KOPT-K1 (cell line): ENCODE results near the gene KRT26.
"Not testable (repeated sequence)": the region's sequence is repeated elsewhere in the genome, so short reads cannot be mapped to it uniquely, and the experiment has no call there.

Experiments used
- H3K27ac ChIP-seq: fragments of 200-600 bp; sonication (generic); 2 replicates; pipeline ENCODE4 v1.5.1; 2016; ENCODE audit warnings: antibody characterized with exemption, mild to moderate bottlenecking, low read depth, low read length; ENCODE audit not compliant: poor library complexity, severe bottlenecking
- H3K36me3 ChIP-seq: fragments of 200-600 bp; sonication (generic); 2 replicates; pipeline ENCODE4 v1.5.1; 2017; ENCODE audit warnings: antibody characterized with exemption, mild to moderate bottlenecking, low read length, moderate library complexity; ENCODE audit not compliant: insufficient read depth
- H3K9me3 ChIP-seq: fragments of 200-600 bp; sonication (generic); 2 replicates; pipeline ENCODE4 v1.5.1; 2017; ENCODE audit warnings: antibody characterized with exemption, low read length, mild to moderate bottlenecking; ENCODE audit not compliant: insufficient read depth, poor library complexity, severe bottlenecking

Gene KRT26, protein sequence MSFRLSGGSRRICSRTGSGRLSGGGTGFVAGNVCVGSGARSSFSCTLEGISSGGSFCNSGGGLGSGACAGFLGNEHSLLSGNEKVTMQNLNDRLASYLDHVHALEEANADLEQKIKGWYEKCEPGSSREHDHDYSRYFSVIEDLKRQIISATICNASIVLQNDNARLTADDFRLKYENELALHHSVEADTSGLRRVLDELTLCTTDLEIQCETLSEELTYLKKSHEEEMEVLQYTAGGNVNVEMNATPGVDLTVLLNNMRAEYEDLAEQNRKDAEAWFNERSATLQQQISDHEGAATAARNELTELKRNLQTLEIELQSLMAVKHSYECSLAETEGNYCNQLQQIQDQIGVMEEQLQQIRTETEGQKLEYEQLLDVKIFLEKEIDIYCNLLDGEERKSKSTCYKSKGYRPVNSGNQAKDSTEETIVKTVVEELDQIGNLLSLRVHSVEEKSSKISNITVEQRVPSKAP

DNA sequence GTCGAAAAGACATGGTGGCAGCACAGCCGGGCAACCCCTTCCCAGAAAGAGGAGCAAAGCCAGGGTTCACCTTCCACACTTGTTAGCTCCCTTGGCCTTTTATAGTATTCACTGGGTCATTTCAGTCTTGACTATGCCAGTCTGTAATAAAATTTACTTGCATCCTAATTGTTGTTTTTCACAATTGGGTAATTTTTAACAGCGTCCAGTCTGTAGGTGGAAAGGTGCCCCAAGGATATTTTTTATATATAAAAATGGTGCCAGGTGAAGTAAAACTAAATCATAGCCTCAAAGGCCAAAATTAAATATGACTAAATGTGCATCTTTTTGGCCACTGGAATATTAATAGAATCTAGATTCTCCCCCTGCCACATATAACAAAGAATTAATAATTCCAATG is at the start of gene KRT26:
Gene KRT26, minus strand, starts transcription at position 101 of the 400 bp plus-strand sequence. Its CDS starts 88 bp downstream, at position 13.
- H3K9me3 ChIP-seq: no peaks in the 10 kb centered on the region
- H3K36me3 ChIP-seq: no peaks in the 10 kb centered on the region
- no peak within 1 kb of the TSS for H3K27ac ChIP-seq

DNA sequence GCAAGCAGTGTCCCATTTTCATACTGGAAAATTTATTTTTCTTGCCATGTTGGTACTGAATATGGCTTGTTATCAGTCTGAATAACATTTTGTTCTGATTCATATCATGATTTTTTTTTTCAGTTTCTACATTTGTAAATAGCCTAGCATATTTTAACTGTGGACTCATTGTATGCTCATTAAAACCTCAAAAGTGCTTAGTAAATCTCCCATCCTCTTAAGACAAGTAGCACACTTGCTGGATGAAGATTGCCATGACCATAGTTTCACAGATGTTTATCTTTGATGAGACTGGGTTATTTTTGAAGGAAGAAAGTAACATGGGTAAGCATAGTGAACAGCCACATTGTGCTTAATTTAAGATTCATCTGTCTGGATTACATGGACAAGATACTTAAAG is 49.5 kb upstream of the KRT26 start:
- Histone ChIP-seq H3K9me3 (no peaks in the 10 kb centered on the region), H3K36me3 (peaks cover 11% of the 10 kb centered on the region), H3K27ac (no peak overlapping the region)

DNA sequence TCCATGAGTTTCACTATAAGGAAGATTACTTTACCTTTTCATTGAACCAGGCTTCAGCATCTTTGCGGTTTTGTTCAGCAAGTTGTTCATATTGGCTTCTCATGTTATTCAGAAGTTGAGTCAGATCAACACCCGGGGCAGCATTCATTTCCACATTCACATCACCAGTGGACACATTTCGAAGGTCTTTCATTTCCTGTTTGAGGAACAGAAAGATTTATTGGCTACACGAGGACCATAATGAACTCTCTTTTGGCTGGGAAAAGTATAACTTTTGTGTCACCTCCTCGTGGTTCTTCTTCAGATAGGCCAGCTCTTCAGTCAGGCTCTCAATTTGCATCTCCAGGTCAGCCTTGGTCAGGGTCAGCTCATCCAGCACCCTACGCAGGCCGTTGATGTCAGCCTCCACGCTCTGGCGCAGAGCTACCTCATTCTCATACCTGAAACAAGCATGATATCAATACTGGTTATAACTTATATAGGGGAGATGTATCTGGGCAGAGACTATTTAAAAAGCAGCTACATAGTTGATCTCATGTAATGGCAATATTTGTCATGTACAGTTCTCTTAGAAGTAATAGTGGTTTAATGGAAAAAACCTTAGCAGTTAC is 48.3 kb upstream of the KRT26 start:
- peaks cover 11% of the 10 kb centered on the region for H3K36me3 ChIP-seq
- H3K27ac ChIP-seq: no peak overlapping the region
- H3K9me3 ChIP-seq: no peaks in the 10 kb centered on the region

DNA sequence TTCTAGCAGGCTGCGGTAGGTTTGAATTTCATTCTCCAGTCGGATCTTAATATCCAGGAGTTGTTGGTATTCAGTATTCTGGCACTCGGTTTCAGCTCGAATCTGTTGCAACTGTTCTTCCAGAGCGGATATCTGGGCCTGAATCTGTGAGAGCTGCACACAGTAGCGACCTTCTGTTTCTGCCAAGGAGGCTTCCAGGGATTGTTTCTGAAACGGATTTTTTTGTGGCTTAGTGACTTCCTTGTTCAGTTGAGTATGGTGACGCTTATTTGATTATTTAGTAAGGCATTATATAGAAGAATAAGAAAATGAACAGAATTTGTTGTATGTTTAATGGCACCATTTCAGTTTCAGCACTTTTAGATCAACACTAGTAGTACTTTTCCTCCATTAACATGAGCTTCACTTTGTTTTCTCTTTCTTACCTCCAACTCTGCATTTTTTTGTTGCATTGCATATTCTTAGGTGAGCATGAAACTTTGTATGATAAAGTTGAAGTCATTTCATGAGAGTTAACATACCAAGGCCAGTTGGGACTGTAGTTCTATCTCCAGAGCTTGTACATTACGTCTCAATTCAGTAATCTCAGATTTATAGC is 47.6 kb upstream of the KRT26 start:
- Histone ChIP-seq H3K36me3 (peaks cover 11% of the 10 kb centered on the region), H3K27ac (peak overlapping the region; percentile 81), H3K9me3 (no peaks in the 10 kb centered on the region)

DNA sequence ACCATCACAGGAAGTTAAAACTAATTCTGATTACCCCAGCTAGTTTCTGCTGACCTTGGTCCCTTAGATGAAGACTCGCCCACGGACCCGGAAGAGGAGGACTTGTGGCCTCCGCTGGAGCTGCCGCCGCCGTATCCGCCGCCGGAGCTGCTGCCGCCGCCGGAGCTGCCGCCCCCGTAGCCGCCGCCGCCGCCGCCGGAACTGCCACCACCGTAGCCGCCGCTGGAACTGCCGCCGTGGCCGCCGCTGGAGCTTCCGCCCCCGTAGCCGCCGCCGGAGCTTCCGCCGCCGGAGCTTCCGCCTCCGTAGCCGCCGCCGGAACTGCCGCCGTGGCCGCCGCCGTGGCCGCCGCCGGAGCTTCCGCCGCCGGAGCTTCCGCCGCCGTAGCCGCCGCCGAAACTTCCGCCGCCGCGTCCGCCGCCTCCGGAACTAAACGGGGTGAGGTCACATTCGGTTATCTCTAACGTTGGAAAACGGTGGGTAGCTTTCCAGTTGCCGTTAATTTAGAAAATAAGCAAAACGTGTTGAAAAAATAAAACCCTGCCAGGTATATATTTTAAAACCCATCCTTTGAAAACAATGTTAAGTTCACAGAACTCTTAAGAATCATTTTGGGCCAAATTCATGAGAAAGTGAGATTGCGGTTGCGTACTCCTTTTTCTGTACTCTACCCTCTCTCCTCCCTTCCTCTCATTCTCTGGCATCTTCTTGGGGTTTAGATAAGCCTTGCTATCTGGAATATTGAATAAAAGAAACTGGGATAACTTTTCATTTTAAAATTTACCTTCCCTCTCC is 46.9 kb upstream of the KRT26 start:
- H3K27ac ChIP-seq: peak overlapping the region; percentile 81
- peaks cover 11% of the 10 kb centered on the region for H3K36me3 ChIP-seq
- H3K9me3 ChIP-seq: no peaks in the 10 kb centered on the region

DNA sequence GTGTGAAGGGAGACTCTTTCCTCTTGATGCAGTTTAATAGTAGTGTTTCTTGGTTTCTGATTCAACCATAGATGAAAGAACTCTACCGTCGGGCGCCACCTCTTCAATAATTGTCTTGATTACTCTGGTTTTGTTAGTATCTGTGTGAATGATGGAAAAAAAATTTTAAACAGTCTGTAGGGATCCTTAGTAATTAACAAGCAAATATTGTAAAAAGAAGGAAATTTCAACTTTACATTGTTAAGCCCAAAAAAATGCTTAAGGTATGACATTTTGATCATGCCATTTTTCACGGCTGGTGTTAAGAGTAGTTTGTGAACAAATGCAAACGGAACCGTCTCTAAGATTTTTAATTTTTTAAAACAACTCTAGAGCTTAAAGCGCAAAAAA is 46.3 kb upstream of the KRT26 start:
- H3K27ac ChIP-seq: peak overlapping the region; percentile 81
- H3K9me3 ChIP-seq: no peaks in the 10 kb centered on the region
- peaks cover 11% of the 10 kb centered on the region for H3K36me3 ChIP-seq

DNA sequence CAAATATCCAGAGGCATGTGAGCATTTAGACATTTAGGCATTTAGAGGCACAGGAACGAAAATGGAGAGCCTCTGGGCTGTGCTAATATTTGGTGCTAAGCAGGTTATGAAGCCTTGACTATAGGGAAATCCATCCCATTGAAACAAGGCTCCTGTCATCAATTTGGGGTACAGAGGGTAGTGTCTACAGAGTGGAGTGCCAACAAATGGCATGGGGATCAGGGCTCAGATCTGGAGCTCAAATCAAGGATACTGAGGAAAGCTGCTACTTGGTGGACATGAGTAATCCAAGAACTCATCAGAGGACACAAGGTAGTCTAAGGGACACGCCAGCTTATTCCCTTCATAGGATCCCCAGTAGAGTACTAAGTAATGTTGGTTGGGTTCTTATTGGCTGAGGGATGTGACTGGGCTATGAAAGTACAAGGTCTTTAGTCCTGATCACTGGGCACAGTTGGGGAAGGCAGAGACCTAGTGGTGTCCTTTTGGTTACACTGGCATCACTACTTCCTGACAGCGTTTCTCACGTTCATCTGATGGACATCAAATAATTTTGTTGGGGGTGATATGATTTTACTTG is 45.2 kb upstream of the KRT26 start:
- H3K36me3 ChIP-seq: peaks cover 11% of the 10 kb centered on the region

DNA sequence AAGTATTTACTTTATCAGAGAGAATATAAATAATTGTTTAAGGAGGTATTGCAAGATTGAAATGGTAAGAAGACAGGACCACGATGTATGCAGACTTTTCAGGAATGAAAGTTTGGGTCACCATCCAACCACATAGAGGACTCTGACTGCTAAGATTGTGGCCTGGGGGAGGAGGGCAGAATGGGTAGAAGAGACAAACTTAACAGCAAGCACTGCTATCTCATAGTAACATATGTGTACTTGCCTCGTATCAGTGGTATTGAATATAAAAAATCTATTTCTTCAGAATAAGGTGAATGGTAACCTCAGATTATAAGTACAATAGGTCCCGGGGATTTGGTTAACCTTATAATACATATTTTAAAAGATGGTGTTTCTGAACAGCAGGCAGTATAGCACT is 44.6 kb upstream of the KRT26 start:
- Histone ChIP-seq H3K36me3 (peaks cover 11% of the 10 kb centered on the region), H3K27ac (no peak overlapping the region), H3K9me3 (peaks cover under 1% of the 10 kb centered on the region)

More for the DNA sequence above, 45.2 kb upstream of the KRT26 start:
- Histone ChIP-seq H3K9me3 (no peaks in the 10 kb centered on the region), H3K27ac (no peak overlapping the region)

DNA sequence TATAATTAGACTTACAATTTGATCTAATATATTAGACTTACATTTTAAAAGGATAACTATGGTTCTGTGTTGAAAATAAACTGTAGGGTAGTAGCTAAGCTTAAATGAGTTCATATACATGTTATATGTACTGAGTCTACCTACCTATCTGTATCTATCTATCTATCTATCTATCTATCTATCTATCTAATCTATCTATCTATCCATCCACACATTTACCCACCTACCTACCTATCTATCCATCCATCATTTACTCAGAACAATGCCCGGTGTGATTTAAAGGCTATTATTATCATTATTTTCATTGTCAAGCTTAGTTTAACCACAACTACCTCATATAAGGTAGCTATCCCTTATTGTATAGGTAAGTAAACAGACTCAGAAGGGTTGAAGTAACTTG is 43.4 kb upstream of the KRT26 start:
- H3K27ac ChIP-seq: no peak overlapping the region
- H3K36me3 ChIP-seq: peaks cover 11% of the 10 kb centered on the region
- H3K9me3 ChIP-seq: peaks cover 5% of the 10 kb centered on the region

DNA sequence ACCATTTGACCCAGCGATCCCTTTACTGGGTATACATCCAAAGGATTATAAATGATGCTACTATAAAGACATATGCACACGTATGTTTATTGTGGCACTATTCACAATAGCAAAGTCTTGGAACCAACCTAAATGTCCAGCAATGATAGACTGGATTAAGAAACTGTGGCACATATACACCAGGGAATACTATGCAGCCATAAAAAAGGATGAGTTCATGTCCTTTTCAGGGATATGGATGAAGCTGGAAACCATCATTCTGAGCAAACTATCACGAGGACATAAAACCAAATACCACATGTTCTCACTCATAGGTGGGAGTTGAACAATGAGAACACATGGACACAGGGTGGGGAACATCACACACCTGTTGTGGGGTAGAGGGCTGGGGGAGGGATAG is 42.7 kb upstream of the KRT26 start:
- H3K9me3 ChIP-seq, H3K27ac ChIP-seq: not testable (repeated sequence)
- peaks cover 11% of the 10 kb centered on the region for H3K36me3 ChIP-seq

DNA sequence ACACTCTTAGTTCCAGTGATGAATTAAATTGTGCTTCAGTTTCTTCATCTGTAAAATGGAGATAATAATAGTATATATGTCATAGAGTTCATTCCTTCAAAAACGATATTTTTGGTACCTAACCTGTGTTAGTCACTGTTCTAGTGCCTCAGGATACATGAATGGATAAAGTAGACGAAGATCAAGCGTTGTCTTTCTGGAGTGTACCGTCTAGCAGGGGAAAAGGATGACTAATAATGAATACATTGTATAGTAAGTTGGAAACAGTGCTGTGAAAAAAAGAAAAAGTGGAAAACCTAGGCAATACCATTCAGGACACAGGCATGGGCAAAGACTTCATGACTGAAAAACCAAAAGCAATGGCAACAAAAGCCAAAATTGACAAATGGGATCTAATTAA is 41.8 kb upstream of the KRT26 start:
- peaks cover 5% of the 10 kb centered on the region for H3K9me3 ChIP-seq
- no peak overlapping the region for H3K27ac ChIP-seq
- peaks cover 11% of the 10 kb centered on the region for H3K36me3 ChIP-seq

DNA sequence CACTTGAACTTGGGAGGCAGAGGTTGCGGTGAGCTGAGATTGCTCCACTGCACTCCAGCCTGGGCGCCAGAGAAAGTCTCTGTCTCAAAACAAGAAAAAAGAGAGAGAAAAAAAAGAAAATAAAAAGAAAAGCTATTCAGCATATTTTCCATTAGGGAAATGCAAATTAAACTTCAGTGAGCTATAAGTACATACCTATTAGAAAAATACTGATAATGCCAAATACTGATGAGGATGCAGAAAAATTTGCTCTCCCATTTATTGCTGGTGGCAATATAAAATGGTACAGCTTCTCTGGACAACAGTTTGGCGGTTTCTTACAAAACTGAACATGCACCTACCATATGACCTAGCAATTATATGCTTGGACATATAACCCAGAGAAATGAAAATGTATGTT is 40.6 kb upstream of the KRT26 start:
- Histone ChIP-seq H3K27ac (no peak overlapping the region), H3K9me3 (peaks cover 5% of the 10 kb centered on the region), H3K36me3 (peaks cover 11% of the 10 kb centered on the region)

DNA sequence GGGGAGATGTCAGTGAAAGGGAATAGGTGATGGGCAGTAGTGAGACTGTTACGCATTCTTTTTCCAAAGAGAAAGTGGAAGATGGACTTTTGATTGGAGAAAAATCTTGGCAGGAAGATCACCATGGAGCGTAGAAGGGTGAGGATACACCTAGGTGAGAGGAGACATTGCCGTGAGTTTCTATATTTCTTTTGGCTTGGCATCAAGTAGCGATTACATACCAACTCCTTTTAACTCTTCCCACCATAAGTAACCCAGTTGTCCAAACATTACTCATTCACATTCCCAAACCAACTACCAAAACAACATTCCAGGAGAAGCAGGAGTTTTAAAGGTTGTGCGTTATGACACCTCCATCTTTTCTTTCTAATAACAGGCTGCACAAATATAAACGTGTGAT is 38.5 kb upstream of the KRT26 start:
- Histone ChIP-seq H3K27ac (no peak overlapping the region), H3K36me3 (no peaks in the 10 kb centered on the region), H3K9me3 (peaks cover 5% of the 10 kb centered on the region)

DNA sequence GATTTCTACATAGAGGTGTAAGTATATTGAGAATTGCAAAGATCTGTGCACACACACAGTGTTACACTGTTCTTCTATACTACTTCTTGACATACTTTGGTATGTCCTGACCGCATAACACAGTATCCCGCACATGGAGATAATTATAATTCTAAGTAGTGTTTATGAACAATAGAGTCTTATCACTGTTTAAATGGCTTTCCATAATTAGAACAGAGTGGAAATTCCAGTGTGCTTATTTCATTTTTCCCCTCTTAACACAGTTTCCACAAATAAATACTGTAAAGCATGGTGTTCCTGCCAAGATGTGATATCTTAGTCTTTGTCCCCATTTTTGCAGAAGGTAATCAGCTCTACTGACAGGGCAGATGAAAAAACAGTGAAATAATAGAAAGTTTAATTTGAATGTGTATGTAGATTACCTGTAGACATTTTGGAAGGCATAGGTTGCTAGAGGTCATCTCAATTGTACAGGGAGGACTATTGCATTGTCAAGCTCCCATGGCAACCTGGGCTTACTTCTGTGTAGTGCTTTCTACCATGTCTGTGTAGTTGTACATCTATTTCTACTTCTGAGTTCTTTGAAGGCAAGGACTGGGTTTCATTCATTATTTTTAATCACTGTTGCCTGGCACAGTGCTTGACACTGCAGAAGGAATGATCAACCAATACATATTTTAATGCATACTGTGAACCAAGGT is 37.9 kb upstream of the KRT26 start:
- no peaks in the 10 kb centered on the region for H3K36me3 ChIP-seq
- no peak overlapping the region for H3K27ac ChIP-seq
- H3K9me3 ChIP-seq: peaks cover 5% of the 10 kb centered on the region
